Frontal cortex (tissue), 4 donors: ENCODE measurements around the gene TMEM141. TPM values are rescaled to one million over a fixed set of nuclear protein-coding genes. Genes with fewer than 3 reads are reported as not detected.
"Not testable (repeated sequence)": the region's sequence is repeated elsewhere in the genome, so short reads cannot be mapped to it uniquely, and the experiment has no call there.

Experiments used
- DNase-seq, 2 donors: peaks; one replicate each; pipeline ENCODE4 v3.0.0; 2012; ENCODE audit warnings: low spot score in 2 of 2
- FAIRE-seq: peaks from 2 replicates; lab custom pipeline; 2012; peaks lifted over from hg19 to GRCh38; lab: Jason Lieb, UNC
- small RNA-seq: library from RNA; depleted of rRNA; stranded (forward); fragments of <200 nt; gene quantifications from one replicate; pipeline ENCODE3, GENCODE V24; 2014
- total RNA-seq: library from RNA; depleted of rRNA; stranded (reverse); fragments of >200 nt; gene quantifications from one replicate; pipeline ENCODE4 v1.2.3, GENCODE V29; 2014
- donor health status: control.
- donor health status: control.
- donor health status: control.

The TMEM141 gene
- total RNA-seq, 1 donor from 2014 or later = 17.1 TPM

DNA sequence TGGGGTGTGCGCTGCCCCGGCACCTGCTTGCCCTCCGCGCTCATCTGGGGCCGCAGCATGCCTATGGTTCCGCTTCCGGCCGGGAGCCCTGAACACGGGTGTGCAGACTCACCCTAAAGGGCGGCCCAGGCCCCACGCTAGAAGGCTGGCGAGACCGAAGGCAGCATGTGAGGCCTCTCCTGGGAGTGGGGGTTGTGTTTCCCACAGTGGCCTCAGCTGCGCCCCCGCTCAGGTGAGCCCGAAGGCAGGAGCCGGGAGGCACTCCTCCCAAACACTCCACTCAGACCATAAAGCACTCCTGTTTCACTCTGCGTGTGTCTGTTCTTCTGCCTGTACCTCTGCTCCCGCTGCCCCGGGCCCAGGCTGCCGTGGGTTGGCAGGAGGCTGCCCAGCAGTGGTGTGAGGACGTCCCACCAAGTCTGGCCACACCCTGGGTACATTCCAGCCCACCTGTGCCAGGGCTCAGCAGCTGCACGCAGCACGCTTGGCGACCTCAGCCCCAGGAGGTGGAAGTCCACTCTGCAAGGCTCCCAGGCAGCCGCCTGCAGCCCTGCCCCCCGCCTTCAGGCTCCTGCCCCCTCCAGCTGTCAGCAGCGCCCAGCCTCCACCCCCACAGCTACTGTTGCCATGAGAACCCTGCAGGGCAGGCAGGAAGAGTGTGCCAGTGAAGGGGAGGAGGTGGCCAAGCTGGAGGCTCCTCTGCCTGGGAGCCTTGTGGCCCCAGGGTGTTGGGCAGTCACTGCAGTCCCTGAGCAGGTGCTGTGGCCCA is 49.9 kb downstream of the TMEM141 start:
- DNase-seq (peak; percentile 66 to 75), FAIRE-seq (no peak)

DNA sequence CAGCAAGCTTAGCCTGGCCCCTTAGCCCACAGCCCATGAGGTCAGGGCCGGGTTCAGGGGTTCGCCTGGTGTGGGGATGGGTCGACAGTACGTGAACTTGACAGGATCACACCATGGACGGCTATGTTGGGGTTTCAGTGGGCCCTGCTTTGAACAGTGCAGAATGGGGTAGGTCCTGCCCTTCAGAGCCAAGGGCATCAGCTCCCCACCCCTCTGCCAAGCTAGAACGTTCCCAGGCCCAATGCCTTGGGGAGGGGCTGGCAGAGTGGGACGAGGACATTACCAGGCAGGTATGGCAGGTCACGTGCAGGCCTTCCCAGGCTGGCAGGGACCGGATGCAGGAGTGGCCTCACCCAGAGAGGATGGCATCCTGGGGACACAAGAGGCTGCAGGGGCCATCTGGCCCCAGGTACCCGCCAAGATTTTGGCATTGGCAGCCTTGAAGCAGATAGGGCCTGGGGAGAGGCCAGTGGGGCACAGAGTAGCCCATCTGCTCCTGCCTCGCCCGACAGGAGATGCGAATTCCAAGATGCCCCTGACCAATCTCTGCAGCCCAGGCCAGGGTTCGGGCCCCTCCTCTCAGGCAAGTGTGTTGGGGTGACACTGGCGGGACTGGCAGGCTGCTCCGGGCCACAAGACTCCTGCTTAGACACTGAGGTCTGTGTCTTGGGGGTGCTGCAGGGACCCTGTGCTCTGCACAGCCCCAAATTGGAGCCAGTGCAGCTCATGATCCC is 50.7 kb downstream of the TMEM141 start:
- not testable (repeated sequence) for DNase-seq, FAIRE-seq

DNA sequence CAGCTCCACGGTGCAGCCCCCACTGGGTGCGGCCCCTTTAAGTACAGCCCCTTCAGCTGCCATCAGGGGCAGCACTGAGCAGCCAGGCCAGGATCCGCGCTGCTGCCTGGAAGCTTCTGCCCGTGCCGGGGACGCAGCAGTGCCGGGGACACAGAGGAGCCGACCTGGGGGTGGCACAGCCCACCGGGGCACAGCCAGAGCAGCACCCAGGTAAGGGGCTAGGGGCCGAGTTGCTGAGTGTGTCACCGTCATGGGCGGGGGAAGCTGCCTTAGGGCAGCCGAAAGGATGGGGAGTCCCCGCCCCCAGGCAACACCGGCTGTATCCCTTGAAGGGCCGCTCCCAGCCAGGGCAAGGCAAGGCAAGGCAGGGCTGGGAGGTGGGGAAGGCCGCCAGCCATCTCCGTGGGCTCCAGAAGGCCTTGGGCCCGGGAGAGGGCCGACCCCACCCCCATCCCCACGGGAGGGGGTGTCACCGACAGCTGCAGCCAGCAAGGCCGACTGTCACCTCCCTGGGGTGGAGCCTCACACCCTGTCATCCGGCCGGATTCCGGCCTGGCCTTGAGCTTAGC is 51.3 kb downstream of the TMEM141 start, which contains the start of gene AJM1:
Gene AJM1 (plus strand): TSS at position 99 of the 569 bp plus-strand sequence. CDS start 1,937 bp downstream, outside the sequence.
- peak; percentile 83 to 85 for DNase-seq
- not testable (repeated sequence) for FAIRE-seq

Small RNAs within 50 kb of the gene (small RNA-seq; reads per million reads assigned to genes)
- gene AL355987.2 (not detected), gene ATP6V1G1P3 (not detected), gene MIR4292 (not detected), gene MIR6722 (not detected)

Other genes starting within 250 kb of the TMEM141 start
- gene NOTCH1, start 245.3 kb upstream of the TMEM141 start, total RNA-seq = 15.9 TPM
- 12.6 TPM for gene EGFL7, start 128.4 kb upstream of the TMEM141 start, total RNA-seq
- 1.2 TPM for gene AGPAT2, start 103.9 kb upstream of the TMEM141 start, total RNA-seq
- gene DIPK1B, start 78.8 kb upstream of the TMEM141 start, total RNA-seq = 26.9 TPM
- not detected for gene LCN10, start 48.4 kb upstream of the TMEM141 start, total RNA-seq
- not detected for gene LCN6, start 42.8 kb upstream of the TMEM141 start, total RNA-seq
- not detected for gene LCN8, start 33.1 kb upstream of the TMEM141 start, total RNA-seq
- gene LCN15, start 26.8 kb upstream of the TMEM141 start, total RNA-seq = not detected
- gene CCDC183, start 5.0 kb downstream of the TMEM141 start, total RNA-seq = 2.0 TPM
- gene RABL6, start 16.6 kb downstream of the TMEM141 start, total RNA-seq = 35.1 TPM
- gene AJM1, start 51.1 kb downstream of the TMEM141 start, total RNA-seq = 0.82 TPM
- gene PHPT1, start 58.1 kb downstream of the TMEM141 start, total RNA-seq = 143 TPM
- 4.1 TPM for gene MAMDC4, start 61.0 kb downstream of the TMEM141 start, total RNA-seq
- 140 TPM for gene EDF1, start 75.0 kb downstream of the TMEM141 start, total RNA-seq
- 7.3 TPM for gene TRAF2, start 95.2 kb downstream of the TMEM141 start, total RNA-seq
- 62.4 TPM for gene FBXW5, start 153.4 kb downstream of the TMEM141 start, total RNA-seq
- gene C8G, start 153.9 kb downstream of the TMEM141 start, total RNA-seq = not detected
- not detected for gene LCN12, start 160.9 kb downstream of the TMEM141 start, total RNA-seq
- gene PTGDS, start 186.2 kb downstream of the TMEM141 start, total RNA-seq = 61.1 TPM
- 0.82 TPM for gene LCNL1, start 191.6 kb downstream of the TMEM141 start, total RNA-seq
- gene PAXX, start 201.1 kb downstream of the TMEM141 start, total RNA-seq = 13.5 TPM
- gene CLIC3, start 205.2 kb downstream of the TMEM141 start, total RNA-seq = not detected
- gene ABCA2, start 236.9 kb downstream of the TMEM141 start, total RNA-seq = 20.8 TPM
- gene FUT7, start 240.7 kb downstream of the TMEM141 start, total RNA-seq = not detected